Neural cell (in vitro differentiated cells): ENCODE measurements around the gene SLC37A3. TPM values are rescaled to one million over a fixed set of nuclear protein-coding genes. Genes with fewer than 3 reads are reported as not detected.

Source experiments
- H2AFZ ChIP-seq: fragments of 200-600, 300-800 bp; sonication (generic), shearing (Covaris generic); 2 replicates; pipeline ENCODE4 v1.6.0; 2014; ENCODE audit warnings: low read depth, mild to moderate bottlenecking, antibody characterized with exemption, low read length, moderate library complexity
- H3F3A ChIP-seq: fragments of 200-600 bp; shearing (Covaris generic); 2 replicates; pipeline ENCODE4 v1.6.1; 2016; ENCODE audit warnings: mild to moderate bottlenecking, moderate library complexity, mixed read lengths, antibody characterized with exemption, low read length; ENCODE audit not compliant: insufficient read depth, poor library complexity, severe bottlenecking
- H3K27ac ChIP-seq: fragments of 200-600, 300-800 bp; sonication (generic), shearing (Covaris generic); 2 replicates; pipeline ENCODE4 v1.5.1; 2014; ENCODE audit warnings: mild to moderate bottlenecking, low read length, moderate library complexity
- H3K27me3 ChIP-seq: fragments of 300-800, 200-600 bp; sonication (generic), shearing (Covaris generic); 2 replicates; pipeline ENCODE4 v1.6.0; 2014; ENCODE audit warnings: mild to moderate bottlenecking, low read depth, low read length, moderate library complexity; ENCODE audit not compliant: insufficient read depth
- H3K36me3 ChIP-seq: fragments of 300-800, 200-600 bp; sonication (generic), shearing (Covaris generic); 2 replicates; pipeline ENCODE4 v1.5.1; 2014; ENCODE audit warnings: mild to moderate bottlenecking, antibody characterized with exemption, low read length, moderate library complexity; ENCODE audit not compliant: insufficient read depth
- H3K4me2 ChIP-seq: fragments of 300-800, 200-600 bp; sonication (generic), shearing (Covaris generic); 2 replicates; pipeline ENCODE4 v1.6.0; 2014; ENCODE audit warnings: mild to moderate bottlenecking, low read length
- H3K4me3 ChIP-seq: fragments of 300-800, 200-600 bp; sonication (generic), shearing (Covaris generic); 2 replicates; pipeline ENCODE4 v1.5.1; 2014; ENCODE audit warnings: mild to moderate bottlenecking, low read length, moderate library complexity
- H3K79me2 ChIP-seq: fragments of 200-600 bp; shearing (Covaris generic); replicated peaks from 2 replicates; pipeline ENCODE4 v1.6.0; 2014; ENCODE audit warnings: mild to moderate bottlenecking, low read length, moderate library complexity; ENCODE audit not compliant: insufficient read depth
- H3K9ac ChIP-seq: fragments of 300-800, 200-600 bp; sonication (generic), shearing (Covaris generic); 2 replicates; pipeline ENCODE4 v1.6.1; 2016; ENCODE audit warnings: mild to moderate bottlenecking, low read length, mixed read lengths
- H3K9me2 ChIP-seq: fragments of 200-600 bp; shearing (Covaris generic); 2 replicates; pipeline ENCODE4 v1.6.1; 2016; ENCODE audit warnings: mild to moderate bottlenecking, low read length, mixed read lengths; ENCODE audit not compliant: insufficient read depth
- H3K9me3 ChIP-seq: fragments of 200-600, 300-800 bp; sonication (generic), shearing (Covaris generic); 2 replicates; pipeline ENCODE4 v1.6.1; 2016; ENCODE audit warnings: mild to moderate bottlenecking, mixed run types, low read length, moderate library complexity, mixed read lengths
- H4K20me1 ChIP-seq: fragments of 200-600 bp; shearing (Covaris generic); 2 replicates; pipeline ENCODE4 v1.6.1; 2016; ENCODE audit warnings: mild to moderate bottlenecking, mixed run types; ENCODE audit not compliant: insufficient read depth
- CTCF ChIP-seq: fragments of 450-650 bp; IDR thresholded peaks from 2 replicates; pipeline ENCODE4 v1.5.1; 2014; ENCODE audit warnings: antibody characterized with exemption, mild to moderate bottlenecking, moderate library complexity; ENCODE audit not compliant: poor library complexity, severe bottlenecking
- EP300 ChIP-seq: fragments of 450-650 bp; conservative IDR thresholded peaks from 2 replicates; pipeline ENCODE4 v1.6.1; 2014; ENCODE audit warnings: antibody characterized with exemption, mild to moderate bottlenecking, moderate library complexity; ENCODE audit not compliant: poor library complexity, severe bottlenecking
- EZH2 ChIP-seq: fragments of 200-600, 300-800 bp; shearing (Covaris generic), sonication (generic); IDR thresholded peaks from 2 replicates; pipeline ENCODE4 v1.6.1; 2014; ENCODE audit warnings: antibody characterized with exemption, low read length, borderline replicate concordance, mild to moderate bottlenecking; ENCODE audit not compliant: insufficient read depth, poor library complexity, severe bottlenecking
- MXI1 ChIP-seq: fragments of 450-650 bp; conservative IDR thresholded peaks from 2 replicates; pipeline ENCODE4 v1.6.1; 2014; ENCODE audit warnings: antibody characterized with exemption, mild to moderate bottlenecking; ENCODE audit not compliant: poor library complexity, severe bottlenecking
- POLR2AphosphoS5 ChIP-seq: IDR thresholded peaks from 2 replicates; pipeline ENCODE4 v1.6.1; 2012
- RAD21 ChIP-seq: fragments of 450-650 bp; conservative IDR thresholded peaks from 2 replicates; pipeline ENCODE4 v1.6.1; 2014; ENCODE audit warnings: antibody characterized with exemption, mild to moderate bottlenecking, moderate library complexity
- REST ChIP-seq: IDR thresholded peaks from 2 replicates; pipeline ENCODE4 v1.6.1; 2012; ENCODE audit warnings: borderline replicate concordance
- SMC3 ChIP-seq: fragments of 450-650 bp; conservative IDR thresholded peaks from 2 replicates; pipeline ENCODE4 v1.6.1; 2014; ENCODE audit warnings: antibody characterized with exemption, mild to moderate bottlenecking, moderate library complexity; ENCODE audit not compliant: poor library complexity
- TAF1 ChIP-seq: IDR thresholded peaks from 2 replicates; pipeline ENCODE4 v1.6.1; 2012; ENCODE audit warnings: low read depth
- polyA plus RNA-seq: library from polyadenylated mRNA; depleted of rRNA; stranded (reverse); fragments of >200 nt; gene quantifications from 2 replicates; pipeline ENCODE4 v1.2.3, GENCODE V29; 2014

Gene SLC37A3
- polyA plus RNA-seq, 1 donor from 2014 or later: 176 TPM

GRCh38 chr7:140393756-140394306 lies 4.5 kb downstream of the SLC37A3 start:
- H3K79me2 ChIP-seq: peaks cover 34% of the 10 kb centered on the region
- H3K27ac ChIP-seq: no peak overlapping the region
- no peak overlapping the region for H2AFZ ChIP-seq
- H3K9me3 ChIP-seq: no peaks in the 10 kb centered on the region
- no peaks in the 10 kb centered on the region for H3K36me3 ChIP-seq
- no peak overlapping the region for H3K4me3 ChIP-seq
- H3K9ac ChIP-seq: no peak overlapping the region
- no peaks in the 10 kb centered on the region for H3K27me3 ChIP-seq
- H3K4me2 ChIP-seq: no peak overlapping the region
- H4K20me1 ChIP-seq: no peaks in the 10 kb centered on the region
- TF ChIP-seq POLR2AphosphoS5 (no peak), EP300 (no peak), TAF1 (no peak), SMC3 (no peak), RAD21 (no peak), REST (no peak), MXI1 (no peak), CTCF (no peak), EZH2 (no peak)
- H3K9me2 ChIP-seq: no peaks in the 10 kb centered on the region
- no peaks in the 10 kb centered on the region for H3F3A ChIP-seq

GRCh38 chr7:140391634-140392033 lies 6.7 kb downstream of the SLC37A3 start:
- peaks cover 22% of the 10 kb centered on the region for H3K79me2 ChIP-seq
- H4K20me1 ChIP-seq: no peaks in the 10 kb centered on the region

More at GRCh38 chr7:140391634-140392033, 6.7 kb downstream of the SLC37A3 start:
- H3K27ac ChIP-seq: no peak overlapping the region
- TF ChIP-seq MXI1 (no peak), REST (no peak), RAD21 (no peak), CTCF (no peak), SMC3 (no peak), EP300 (no peak), TAF1 (no peak), EZH2 (no peak), POLR2AphosphoS5 (no peak)
- H3F3A ChIP-seq: no peaks in the 10 kb centered on the region
- H3K9me3 ChIP-seq: no peaks in the 10 kb centered on the region
- H3K9ac ChIP-seq: no peak overlapping the region
- no peak overlapping the region for H3K4me3 ChIP-seq
- no peaks in the 10 kb centered on the region for H3K27me3 ChIP-seq
- H3K4me2 ChIP-seq: no peak overlapping the region
- no peaks in the 10 kb centered on the region for H3K36me3 ChIP-seq
- H3K9me2 ChIP-seq: no peaks in the 10 kb centered on the region
- H2AFZ ChIP-seq: no peak overlapping the region
